Keratinocyte (primary cell): Measurements from ENCODE around the gene TIGIT.

ENCODE experiments used
- CTCF ChIP-seq, 3 experiments: IDR thresholded peaks in 1 of 3; conservative IDR thresholded peaks in 1 of 3; optimal IDR thresholded peaks in 1 of 3; 2 replicates in 2 of 3; 3 replicates in 1 of 3; pipeline versions ENCODE3 to v1.5.1; 2011; ENCODE audit warnings: low read length in 3 of 3, mild to moderate bottlenecking in 3 of 3, moderate library complexity in 2 of 3, control low read depth in 1 of 3, inconsistent platforms in 1 of 3; ENCODE audit not compliant: insufficient read depth in 2 of 3; ENCODE audit errors: extremely low read depth in 1 of 3
- EZH2 ChIP-seq: IDR thresholded peaks from one replicate; pipeline ENCODE4 v1.6.1; 2012; ENCODE audit warnings: inconsistent platforms, mild to moderate bottlenecking, low read length, moderate library complexity

DNA sequence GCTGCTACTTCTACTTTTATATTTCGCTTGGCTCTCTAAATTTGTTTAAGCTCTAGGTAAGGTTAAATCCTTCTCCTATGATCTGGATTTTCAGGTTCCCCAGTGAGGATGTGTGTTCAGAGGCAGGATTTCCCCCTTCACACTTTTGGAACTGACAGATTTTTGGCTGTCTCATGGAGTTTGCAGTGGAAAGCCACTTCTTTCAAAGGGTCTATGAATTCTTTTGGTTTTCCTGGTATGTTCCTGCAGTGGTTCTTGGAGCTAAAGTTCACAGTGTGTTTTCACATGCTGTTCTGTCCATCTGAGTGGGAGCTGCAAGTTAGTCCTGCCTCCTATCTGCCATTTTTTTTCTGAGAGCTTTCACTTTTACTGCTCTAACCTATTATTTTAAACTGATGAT, 21.6 kb upstream of the TIGIT start:
- no peak for TF ChIP-seq CTCF (optimal IDR thresholded peaks at IDR 0.05 in 1 of 3, IDR thresholded peaks at IDR 0.05 in 1 of 3, conservative IDR thresholded peaks at IDR 0.05 in 1 of 3; ENCODE audit: extremely low read depth in 1 of 3, insufficient read depth in 2 of 3, low read length in 3 of 3)
- TF ChIP-seq EZH2, result no peak
